8988T (cell line): ENCODE results near the gene IFNA7.
"Not testable (repeated sequence)": the region's sequence is repeated elsewhere in the genome, so short reads cannot be mapped to it uniquely, and the experiment has no call there.

ENCODE experiments used
- DNase-seq: peaks from one replicate; pipeline ENCODE4 v3.0.0; 2011

IFNA7 gene

DNA sequence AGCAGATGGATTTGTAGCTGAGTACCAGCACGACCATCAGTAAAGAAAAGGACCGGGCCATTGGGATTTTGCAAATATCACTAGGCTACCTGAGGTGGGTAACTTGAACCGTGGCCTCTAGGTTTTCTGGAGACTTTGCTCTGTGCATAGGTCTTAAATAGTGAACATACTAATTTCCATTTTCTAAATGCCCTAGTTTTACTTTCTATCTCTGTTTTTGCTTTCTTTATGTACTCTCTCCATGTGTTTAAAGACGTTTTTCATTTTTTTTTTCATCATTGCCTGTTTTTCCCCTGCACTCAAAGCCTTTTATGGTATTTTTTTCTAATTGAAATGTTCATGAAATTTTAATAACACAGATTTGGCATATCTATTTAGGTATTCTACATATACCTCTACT lies at the start of gene IFNA7:
Gene IFNA7, minus strand, starts transcription at position 101 of the 400 bp plus-strand sequence. Its CDS starts 40 bp downstream, at position 61.
- DNase-seq = not testable (repeated sequence)

- no peak for DNase-seq
Observed at GRCh38 chr9:21251638-21252037, 49.6 kb upstream of the IFNA7 start.

GRCh38 chr9:21251190-21251589 lies 49.2 kb upstream of the IFNA7 start:
- no peak for DNase-seq

- DNase-seq = no peak
Observed at GRCh38 chr9:21244836-21245235, 42.8 kb upstream of the IFNA7 start.

- no peak for DNase-seq
Observed at GRCh38 chr9:21239911-21240310, 37.9 kb upstream of the IFNA7 start, which contains the start of gene IFNA14. Gene IFNA14, minus strand, starts transcription at chr9:21240005. Its CDS starts 70 bp downstream, at chr9:21239935.

- DNase-seq = not testable (repeated sequence)
Observed at GRCh38 chr9:21236360-21236714, 34.3 kb upstream of the IFNA7 start.

GRCh38 chr9:21235468-21236359 lies 33.7 kb upstream of the IFNA7 start:
- DNase-seq = not testable (repeated sequence)

DNA sequence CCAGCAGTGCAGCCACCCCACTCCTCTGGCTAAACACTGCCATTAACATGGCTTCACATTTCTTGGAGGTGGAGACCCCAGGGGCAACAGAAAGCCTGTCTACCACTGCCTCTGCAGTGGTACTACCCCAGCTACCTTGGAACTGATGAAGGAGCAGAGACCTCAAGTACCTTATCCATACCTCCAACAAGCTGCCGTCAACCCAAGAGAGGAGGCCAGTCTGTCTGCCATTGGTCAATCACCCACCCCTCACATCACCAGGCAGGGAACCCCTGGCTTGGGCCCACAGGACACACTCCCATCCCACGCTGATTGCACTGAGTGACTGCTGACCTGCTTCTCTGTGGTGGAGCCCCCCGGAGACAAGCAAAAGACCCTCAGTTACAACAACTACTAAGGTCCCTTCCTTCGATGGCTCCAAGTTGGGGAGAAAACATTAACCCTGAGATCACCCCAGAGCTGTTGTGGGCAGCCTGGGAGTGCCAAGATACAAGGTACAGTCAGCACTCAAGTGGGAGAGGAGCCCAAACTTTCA lies 32.2 kb upstream of the IFNA7 start:
- no peak for DNase-seq

DNA sequence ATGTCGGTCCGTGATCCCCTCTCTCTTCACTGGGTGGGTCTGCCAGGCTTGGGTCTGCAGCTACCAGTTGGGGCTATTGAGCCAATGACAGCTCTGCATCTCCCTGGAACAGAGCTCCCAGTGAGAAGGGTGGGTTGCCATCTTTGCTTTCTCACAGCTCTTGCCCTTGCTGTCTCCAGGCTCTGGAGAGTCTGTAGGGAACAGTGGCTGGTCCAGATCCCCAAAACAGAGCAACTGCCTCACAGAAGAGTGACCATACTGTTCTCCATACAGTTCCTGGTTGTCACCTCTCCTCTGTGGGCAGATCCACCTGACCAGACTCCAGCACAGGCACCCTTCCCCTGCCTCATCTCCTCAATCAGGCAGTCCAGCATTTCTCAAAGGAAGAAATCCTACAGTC lies 31.3 kb upstream of the IFNA7 start:
- DNase-seq = no peak

DNA sequence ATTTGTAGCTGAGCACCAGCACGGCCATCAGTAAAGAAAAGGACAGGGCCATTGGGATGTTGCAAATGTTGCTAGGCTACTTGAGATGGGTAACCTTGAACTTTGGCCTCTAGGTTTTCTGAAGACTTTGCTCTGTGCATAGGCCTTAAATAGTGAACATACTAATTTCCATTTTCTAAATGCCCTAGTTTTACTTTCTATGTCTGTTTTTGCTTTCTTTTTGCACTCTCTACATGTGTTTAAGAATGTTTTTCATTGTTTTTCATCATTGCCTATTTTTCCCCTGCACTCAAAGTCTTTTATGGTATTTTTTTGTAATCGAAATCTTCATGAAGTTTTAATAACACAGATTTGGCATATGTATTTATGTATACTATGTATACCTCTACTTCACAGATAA lies 26.1 kb upstream of the IFNA7 start, which contains the start of gene IFNA17:
Gene IFNA17, minus strand, starts transcription at position 101 of the 400 bp plus-strand sequence. Its CDS starts 49 bp downstream, at position 52.
- no peak for DNase-seq

DNA sequence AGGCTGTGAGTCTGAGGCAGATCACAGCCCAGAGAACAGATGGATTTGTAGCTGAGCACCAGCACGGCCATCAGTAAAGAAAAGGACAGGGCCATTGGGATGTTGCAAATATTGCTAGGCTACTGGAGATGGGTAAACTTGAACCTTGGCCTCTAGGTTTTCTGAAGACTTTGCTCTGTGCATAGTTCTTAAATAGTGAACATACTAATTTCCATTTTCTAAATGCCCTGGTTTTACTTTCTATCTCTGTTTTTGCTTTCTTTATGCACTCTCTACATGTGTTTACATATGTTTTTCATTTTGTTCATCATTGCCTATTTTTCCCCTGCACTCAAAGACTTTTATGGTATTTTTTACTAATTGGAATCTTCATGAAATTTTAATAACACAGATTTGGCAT lies 15.2 kb upstream of the IFNA7 start, which contains the start of gene IFNA16:
Gene IFNA16, minus strand, starts transcription at position 101 of the 400 bp plus-strand sequence. Its CDS starts 6 bp downstream, at position 95.
- not testable (repeated sequence) for DNase-seq

- DNase-seq = not testable (repeated sequence)
Observed at GRCh38 chr9:21213411-21214326, 11.7 kb upstream of the IFNA7 start.

GRCh38 chr9:21212160-21212559 lies 10.2 kb upstream of the IFNA7 start:
- not testable (repeated sequence) for DNase-seq

GRCh38 chr9:21210782-21211181 lies 8.8 kb upstream of the IFNA7 start:
- DNase-seq = not testable (repeated sequence)

DNA sequence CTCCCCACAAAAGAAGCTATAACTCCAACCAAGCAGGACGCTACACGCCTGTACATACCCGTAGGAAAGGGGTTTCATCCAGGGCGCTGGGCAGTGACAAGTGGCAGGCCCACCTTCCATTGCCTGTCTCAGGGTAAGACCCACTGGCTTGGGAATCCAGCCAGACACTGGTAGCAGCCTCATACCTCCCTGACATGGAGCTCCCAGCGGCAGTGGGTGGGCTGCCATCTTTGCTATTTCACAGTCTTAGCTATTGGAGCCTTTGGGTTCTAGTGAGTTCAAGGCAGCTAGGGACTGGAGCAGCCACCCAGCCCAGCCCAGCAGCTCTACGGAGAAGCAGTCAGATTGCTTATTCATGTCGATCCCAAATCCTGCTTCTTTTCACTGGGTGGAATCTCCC lies 8.3 kb upstream of the IFNA7 start:
- DNase-seq = no peak

GRCh38 chr9:21207043-21207442 lies 5.0 kb upstream of the IFNA7 start, which contains the start of gene IFNA10:
Gene IFNA10, minus strand, starts transcription at chr9:21207143. Its CDS starts 46 bp downstream, at chr9:21207097.
- DNase-seq = not testable (repeated sequence)

GRCh38 chr9:21205204-21205603 lies 3.2 kb upstream of the IFNA7 start:
- no peak for DNase-seq

DNA sequence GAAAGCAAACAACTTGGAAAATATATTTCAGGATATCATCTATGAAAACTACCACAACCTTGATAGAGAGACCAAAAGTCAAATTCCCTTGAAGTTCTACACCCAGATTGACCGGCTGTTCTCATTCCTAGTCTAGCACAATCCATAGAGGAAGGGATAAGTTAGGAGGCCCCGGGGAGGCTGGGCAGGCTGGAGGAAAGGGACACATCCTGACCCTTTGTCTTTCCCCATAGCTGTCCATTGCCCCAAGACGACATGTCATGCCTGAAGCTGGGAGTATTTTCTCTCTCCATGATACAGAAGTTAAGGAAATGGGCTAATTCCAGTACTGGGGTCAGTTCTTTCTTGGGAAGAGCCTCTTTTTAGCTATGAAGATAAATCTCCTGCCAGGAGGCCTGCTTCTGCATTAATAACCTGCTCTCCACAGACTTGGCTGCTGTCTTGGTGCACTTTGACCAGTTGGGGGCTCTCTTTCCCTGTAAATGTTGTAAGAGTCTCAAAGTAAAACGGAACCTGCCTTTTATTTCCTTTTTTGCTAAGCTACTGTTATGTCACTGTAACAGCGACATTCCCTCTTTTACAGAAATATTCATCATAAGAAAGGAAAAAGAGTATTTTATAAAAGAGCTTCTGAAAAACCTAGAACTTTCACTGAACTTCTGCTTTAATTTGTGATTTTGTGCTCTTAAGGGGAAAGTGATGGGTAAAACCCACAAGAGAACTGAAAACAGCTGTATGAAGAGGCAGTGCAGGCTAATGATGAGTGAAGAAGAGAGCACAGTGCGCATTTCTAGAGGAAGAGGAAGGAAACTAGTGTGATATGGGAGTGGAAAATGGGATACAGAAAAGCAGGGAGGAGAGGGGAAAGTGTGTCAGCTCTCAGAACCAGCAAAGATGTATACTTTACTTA lies 6.9 kb downstream of the IFNA7 start:
- DNase-seq = not testable (repeated sequence)

- not testable (repeated sequence) for DNase-seq
Observed at GRCh38 chr9:21187487-21187886, 14.5 kb downstream of the IFNA7 start, which contains the start of gene IFNA4. Gene IFNA4, minus strand, starts transcription at chr9:21187587. Its CDS starts 56 bp downstream, at chr9:21187531.

DNA sequence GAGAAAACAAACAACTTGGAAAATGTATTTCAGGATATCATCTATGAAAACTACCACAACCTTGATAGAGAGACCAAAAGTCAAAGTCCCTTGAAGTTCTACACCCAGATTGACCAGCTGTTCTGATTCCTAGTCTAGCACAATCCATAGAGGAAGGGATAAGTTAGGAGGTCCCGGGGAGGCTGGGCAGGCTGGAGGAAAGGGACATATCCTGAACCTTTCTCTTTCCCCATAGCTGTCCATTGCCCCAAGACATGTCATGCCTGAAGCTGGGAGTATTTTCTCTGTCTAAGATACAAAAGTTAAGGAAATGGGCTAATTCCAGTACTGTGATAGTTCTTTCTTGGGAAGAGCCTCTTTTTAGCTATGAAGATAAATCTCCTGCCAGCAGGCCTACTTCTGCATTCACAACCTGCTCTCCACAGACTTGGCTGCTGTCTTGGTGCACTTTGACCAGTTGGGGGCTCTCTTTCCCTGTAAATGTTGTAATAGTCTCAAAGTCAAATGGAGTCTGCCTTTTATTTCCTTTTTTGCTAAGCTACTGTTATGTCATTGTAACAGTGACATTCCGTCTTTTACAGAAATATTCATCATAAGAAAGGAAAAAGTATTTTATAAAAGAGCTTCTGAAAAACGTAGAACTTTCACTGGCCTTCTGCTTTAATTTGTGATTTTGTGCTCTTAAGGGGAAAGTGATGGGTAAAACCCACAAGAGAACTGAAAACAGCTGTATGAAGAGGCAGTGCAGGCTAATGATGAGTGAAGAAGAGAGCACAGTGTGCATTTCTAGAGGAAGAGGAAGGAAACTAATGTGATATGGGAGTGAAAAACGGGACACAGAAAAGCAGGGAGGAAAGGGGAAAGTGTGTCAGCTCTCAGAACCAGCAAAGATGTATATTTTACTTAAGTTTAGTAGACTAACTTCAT lies 18.9 kb downstream of the IFNA7 start:
- DNase-seq = not testable (repeated sequence)
